Neural progenitor cell (in vitro differentiated cells): ENCODE measurements around the gene CAMK2N1.

Experiments
- EZH2 ChIP-seq: fragments of 200-600 bp; sonication (generic); IDR thresholded peaks from 2 replicates; pipeline ENCODE4 v1.6.1; 2017; ENCODE audit warnings: antibody characterized with exemption, mild to moderate bottlenecking, moderate library complexity
- TF ChIP-seq, protein P1 (sequence below): fragments of 200-600 bp; sonication (generic); IDR thresholded peaks from 2 replicates; pipeline ENCODE4 v1.5.1; 2017; ENCODE audit warnings: antibody characterized with exemption, mild to moderate bottlenecking

GRCh38 chr1:20526267-20526666 lies 40.3 kb upstream of the CAMK2N1 start:
- no peak for TF ChIP-seq EZH2
- TF ChIP-seq, protein P1, sequence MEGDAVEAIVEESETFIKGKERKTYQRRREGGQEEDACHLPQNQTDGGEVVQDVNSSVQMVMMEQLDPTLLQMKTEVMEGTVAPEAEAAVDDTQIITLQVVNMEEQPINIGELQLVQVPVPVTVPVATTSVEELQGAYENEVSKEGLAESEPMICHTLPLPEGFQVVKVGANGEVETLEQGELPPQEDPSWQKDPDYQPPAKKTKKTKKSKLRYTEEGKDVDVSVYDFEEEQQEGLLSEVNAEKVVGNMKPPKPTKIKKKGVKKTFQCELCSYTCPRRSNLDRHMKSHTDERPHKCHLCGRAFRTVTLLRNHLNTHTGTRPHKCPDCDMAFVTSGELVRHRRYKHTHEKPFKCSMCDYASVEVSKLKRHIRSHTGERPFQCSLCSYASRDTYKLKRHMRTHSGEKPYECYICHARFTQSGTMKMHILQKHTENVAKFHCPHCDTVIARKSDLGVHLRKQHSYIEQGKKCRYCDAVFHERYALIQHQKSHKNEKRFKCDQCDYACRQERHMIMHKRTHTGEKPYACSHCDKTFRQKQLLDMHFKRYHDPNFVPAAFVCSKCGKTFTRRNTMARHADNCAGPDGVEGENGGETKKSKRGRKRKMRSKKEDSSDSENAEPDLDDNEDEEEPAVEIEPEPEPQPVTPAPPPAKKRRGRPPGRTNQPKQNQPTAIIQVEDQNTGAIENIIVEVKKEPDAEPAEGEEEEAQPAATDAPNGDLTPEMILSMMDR: no peak
